GM12874 (cell line): ENCODE measurements around the gene TXLNG.

Source experiments
- CTCF ChIP-seq: IDR thresholded peaks from 2 replicates; pipeline ENCODE4 v1.5.1; 2011; ENCODE audit warnings: low read depth, mild to moderate bottlenecking, control low read depth, low read length, moderate library complexity; ENCODE audit not compliant: insufficient read depth

The TXLNG gene

GRCh38 chrX:16855363-16856075 is 69.3 kb downstream of the TXLNG start:
- no peak for TF ChIP-seq CTCF

- no peak for TF ChIP-seq CTCF
These were observed 70.5 kb downstream of the TXLNG start for GRCh38 chrX:16856744-16857143.

- TF ChIP-seq CTCF = no peak
These were observed 76.6 kb downstream of the TXLNG start for GRCh38 chrX:16862829-16863228.

GRCh38 chrX:16867947-16868346 is 81.7 kb downstream of the TXLNG start:
- no peak for TF ChIP-seq CTCF

GRCh38 chrX:16868920-16869319 is 82.7 kb downstream of the TXLNG start:
- TF ChIP-seq CTCF = no peak

- no peak for TF ChIP-seq CTCF
These were observed 83.3 kb downstream of the TXLNG start for GRCh38 chrX:16869393-16870094.

GRCh38 chrX:16870095-16870861 is 84.0 kb downstream of the TXLNG start, which contains the start of gene RBBP7:
TSS of gene RBBP7 (minus strand) at chrX:16870362. CDS start at chrX:16870053, 309 bp downstream.
- no peak for TF ChIP-seq CTCF
